Inflammatory macrophage treated with lipopolysaccharide for 4 hours (primary cell): ENCODE measurements around the gene KSR2.

Experiments
- DNase-seq: peaks from one replicate; pipeline ENCODE4 v3.0.0-alpha.2; 2020

Gene KSR2

GRCh38 chr12:117599849-117600248, 368.9 kb downstream of the KSR2 start:
- DNase-seq = no peak

DNA sequence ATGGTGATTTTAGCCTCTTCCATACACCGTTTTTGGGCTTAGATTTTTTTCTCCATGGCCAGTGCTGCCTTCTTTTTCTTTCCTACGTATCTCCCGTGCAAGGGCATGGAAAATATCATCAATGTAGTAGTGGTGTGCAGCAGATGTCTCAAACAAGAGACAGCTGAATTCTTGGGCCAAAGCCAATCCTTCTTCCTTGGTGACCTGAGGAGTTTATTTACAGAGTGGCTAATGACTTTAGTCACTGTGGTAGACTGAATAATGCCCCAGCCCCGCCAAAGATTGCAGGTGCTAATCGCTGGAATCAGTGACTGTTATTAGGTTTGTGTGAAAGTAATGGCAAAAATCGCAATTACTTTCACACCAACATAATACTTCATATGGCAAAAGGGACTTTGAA, 371.8 kb downstream of the KSR2 start:
- DNase-seq = no peak

- DNase-seq = no peak
Observed at GRCh38 chr12:117595751-117596150, 373.0 kb downstream of the KSR2 start.

DNA sequence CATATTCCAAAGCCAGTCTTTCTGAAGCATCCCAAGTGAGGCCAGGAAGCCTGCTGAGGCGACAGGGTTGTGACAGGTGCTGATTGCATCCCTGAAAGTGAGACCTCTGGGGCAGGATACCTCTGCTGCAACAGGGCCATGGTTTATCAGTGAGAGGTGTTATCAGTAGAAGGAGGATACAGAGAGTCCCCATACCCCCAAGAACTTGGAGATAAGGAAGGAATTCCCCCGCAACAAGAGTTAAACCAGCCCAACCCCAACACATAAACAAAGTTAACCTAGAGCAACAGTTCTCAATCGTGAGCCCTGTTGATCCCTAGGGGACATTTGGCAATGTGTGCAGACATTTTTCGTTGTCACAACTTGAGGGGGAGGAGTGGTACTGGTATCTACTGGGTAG, 374.3 kb downstream of the KSR2 start:
- no peak for DNase-seq

GRCh38 chr12:117593815-117594400, 374.9 kb downstream of the KSR2 start:
- DNase-seq = no peak

GRCh38 chr12:117592588-117593305, 376.0 kb downstream of the KSR2 start:
- no peak for DNase-seq

- no peak for DNase-seq
Observed at GRCh38 chr12:117590999-117591398, 377.8 kb downstream of the KSR2 start.

DNA sequence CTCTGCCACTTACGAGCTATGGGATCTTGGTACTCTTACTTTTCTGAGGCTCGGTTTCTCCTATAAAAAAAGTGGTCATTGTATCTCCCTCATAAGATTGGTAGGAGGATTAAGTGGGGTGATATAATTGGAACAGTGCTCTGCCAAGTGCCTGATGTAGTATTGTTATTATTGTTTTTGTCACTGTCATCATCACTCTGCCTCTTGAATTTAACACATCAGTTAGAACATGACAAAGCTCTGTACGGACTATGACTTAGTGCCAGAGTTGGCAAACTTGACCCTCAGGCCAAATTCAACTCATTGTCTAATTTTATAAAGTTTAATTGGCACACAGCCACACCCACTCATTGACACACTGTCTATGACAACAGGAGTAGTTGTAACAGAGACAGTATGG, 378.4 kb downstream of the KSR2 start:
- no peak for DNase-seq

GRCh38 chr12:117589021-117589420, 379.8 kb downstream of the KSR2 start:
- DNase-seq = no peak

- DNase-seq = peak; percentile 36
Observed at GRCh38 chr12:117587631-117588287, 381.0 kb downstream of the KSR2 start.

DNA sequence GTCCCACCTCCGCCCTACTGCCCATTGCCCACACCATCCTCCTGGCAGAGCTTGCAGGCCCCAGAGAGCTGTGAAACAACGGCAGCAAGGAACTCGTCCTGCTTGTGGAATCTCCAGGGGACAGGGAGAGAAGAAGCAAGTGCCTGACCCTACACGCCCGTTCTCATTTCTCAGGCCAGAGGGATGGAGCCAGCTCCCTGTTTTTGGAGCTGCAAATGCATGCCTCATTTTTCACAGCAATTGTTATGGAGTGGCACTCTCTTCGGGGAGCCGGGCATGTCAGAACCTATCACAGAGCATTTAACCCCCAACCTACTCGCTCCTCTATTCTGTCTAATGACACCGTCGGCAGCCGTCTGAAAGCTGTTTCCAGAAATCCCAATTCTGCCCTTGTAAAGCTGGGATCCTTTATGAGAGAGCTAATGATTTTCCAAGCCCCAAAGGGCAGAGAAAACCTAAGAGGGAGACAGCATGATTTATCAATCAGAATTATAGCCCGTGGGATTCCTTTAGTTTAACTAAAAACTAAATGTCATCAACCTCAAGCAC, 385.0 kb downstream of the KSR2 start:
- DNase-seq = no peak

DNA sequence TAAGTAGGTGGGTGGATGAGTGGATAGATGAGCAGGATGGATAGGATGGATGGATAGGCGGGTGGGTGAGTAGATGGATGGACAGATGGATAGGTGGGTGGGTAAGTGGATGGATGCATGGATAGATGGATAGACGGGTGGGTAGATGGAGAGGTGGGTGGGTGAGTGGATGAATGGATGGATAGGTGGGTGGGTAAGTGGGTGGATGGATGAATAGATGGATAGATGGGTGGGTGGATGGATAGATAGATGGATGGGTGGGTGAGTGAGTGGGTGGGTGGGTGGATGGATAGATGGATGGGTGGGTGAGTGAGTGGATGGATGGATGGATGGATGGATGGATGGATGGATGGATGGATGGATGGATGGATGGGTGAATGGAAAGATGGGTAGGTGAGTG, 385.7 kb downstream of the KSR2 start:
- DNase-seq = no peak

DNA sequence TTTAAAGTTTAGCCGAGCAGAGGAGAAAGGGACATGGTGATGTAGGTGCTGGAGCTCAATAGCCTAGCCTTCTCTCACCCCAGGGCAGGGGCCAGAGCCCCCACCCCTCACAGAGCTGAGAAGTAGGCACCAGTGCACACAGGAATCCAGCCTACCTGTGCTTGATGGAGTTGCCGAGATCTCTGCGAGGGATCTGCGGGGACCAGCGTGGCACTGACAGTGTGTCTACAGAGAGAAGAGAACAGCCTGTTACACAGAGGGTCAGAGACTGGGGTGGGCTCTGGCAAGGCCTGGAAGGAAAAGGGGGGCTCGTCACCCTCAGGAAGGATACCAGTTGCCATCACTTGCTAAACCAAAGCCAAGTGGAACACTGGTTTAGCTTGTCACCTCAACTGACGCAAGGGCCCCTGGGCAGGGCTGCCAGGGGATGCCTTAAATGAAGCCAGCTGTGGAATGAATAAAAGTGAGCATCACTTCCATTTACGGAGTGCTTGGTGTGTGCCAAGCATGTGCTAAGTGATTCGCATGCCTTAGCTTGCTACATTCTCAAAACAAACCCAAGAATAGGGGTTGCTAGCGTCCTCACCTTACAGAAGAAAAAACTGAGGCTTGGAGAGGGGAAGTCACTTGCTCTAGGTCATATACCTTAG, 386.5 kb downstream of the KSR2 start:
- no peak for DNase-seq

GRCh38 chr12:117580718-117581062, 388.1 kb downstream of the KSR2 start:
- DNase-seq = peak; percentile 2

GRCh38 chr12:117580015-117580717, 388.6 kb downstream of the KSR2 start:
- no peak for DNase-seq

DNA sequence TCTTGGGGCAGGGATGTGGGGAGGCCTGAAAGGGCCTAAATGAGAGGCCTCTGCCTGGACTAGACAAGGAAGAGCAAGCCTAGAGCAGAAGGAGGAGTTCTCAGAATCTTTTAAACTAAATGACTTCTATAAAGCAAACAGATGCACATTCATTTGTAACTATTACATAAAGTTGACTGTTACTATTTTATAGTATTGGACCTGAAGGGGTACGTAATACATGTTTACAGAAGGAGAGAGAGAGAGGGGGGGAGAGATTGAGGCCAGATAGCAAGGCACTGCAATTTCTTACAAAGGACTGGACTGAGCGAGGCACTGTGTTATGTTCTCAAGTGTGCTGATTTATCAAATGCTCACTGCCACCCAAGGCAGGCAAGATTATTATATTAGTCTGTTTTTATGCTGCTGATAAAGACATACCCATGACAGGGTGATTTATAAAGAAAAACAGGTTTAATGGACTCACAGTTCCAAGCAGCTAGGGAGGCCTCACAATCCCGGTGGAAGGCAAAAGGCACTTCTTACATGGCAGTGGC, 391.6 kb downstream of the KSR2 start:
- DNase-seq = no peak

GRCh38 chr12:117576053-117576452, 392.7 kb downstream of the KSR2 start:
- no peak for DNase-seq

DNA sequence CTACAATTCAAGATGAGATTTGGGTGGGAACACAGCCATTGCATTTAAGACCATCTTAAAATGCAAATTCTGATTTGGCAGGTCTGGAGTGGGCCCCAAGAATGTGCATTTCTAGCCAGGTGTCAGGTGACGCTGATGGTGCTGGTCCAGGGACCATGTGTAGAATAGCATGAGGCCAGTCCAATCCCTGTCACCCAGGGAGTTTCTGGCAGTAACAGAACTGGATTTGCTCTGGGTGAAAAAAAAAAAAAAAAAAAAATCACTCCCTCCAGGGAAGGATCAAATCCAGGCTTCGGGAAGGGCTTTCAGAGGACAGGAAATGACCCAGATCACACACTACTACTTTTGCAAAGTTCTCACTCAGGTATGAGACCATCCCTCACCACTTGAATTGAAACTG, 394.1 kb downstream of the KSR2 start:
- no peak for DNase-seq

DNA sequence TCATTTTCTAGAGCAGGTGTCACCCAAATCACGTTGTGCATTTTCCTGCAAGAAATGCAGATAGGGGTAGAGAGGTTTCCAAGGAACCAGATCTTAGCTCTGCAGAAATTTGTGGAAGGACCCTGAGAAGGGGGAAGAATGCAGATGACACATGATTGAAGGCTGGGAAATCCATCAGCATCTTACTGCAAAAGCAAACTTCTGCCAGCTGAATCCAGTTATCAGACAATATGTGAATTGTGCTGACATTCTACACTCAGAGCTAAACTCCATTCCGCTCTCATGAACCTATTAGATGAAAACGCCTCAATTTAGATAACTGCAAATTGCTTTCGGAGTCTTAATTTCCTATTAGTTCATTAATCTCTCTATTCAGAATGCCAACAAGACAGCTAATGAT, 396.0 kb downstream of the KSR2 start:
- no peak for DNase-seq

DNA sequence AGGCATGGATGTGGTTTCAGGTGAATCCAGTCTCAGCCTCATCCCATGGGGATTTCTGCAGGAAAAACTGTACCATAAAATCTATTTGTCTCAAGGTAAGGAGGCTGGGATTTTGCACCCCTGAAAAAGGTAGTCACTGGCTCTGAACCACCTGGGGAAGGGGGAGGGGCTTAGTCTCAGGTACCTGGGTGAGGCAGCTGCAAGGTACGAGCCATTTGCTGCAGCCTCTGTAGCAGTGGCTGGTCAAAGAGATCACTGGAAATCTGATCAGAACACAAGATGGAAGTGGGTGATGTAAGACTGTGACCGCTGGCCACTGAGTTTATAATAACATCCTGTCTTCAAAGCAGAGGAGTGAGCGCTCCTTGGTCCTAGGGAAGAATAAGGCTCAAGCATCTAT, 397.5 kb downstream of the KSR2 start:
- DNase-seq = no peak

- no peak for DNase-seq
Observed at GRCh38 chr12:117570608-117571007, 398.2 kb downstream of the KSR2 start.

GRCh38 chr12:117567644-117568216, 401.1 kb downstream of the KSR2 start:
- DNase-seq = no peak
